DMS153 treated with DMSO at 0.1 percent for 48 hours (cell line): ENCODE measurements around the gene TRERF1.
"Not testable (repeated sequence)": the region's sequence is repeated elsewhere in the genome, so short reads cannot be mapped to it uniquely, and the experiment has no call there.

Source experiments
- DNase-seq: peaks from one replicate; lab custom pipeline; 2025; ENCODE audit not compliant: unreplicated experiment; lab: John Stamatoyannopoulos, UW

TRERF1 gene

GRCh38 chr6:42452171-42453030 lies 675 bp upstream of the TRERF1 start:
- peak; percentile 81 for DNase-seq

GRCh38 chr6:42450477-42451332 lies 1.0 kb downstream of the TRERF1 start:
- DNase-seq = no peak

GRCh38 chr6:42449917-42450476 lies 1.7 kb downstream of the TRERF1 start:
- DNase-seq = no peak

GRCh38 chr6:42448927-42449659 lies 2.6 kb downstream of the TRERF1 start:
- DNase-seq = no peak

GRCh38 chr6:42448391-42448790 lies 3.3 kb downstream of the TRERF1 start:
- DNase-seq = no peak

- DNase-seq = no peak
Observed at GRCh38 chr6:42446996-42447395, 4.7 kb downstream of the TRERF1 start.

GRCh38 chr6:42446370-42446769 lies 5.4 kb downstream of the TRERF1 start:
- no peak for DNase-seq

GRCh38 chr6:42445955-42446354 lies 5.8 kb downstream of the TRERF1 start:
- not testable (repeated sequence) for DNase-seq

- no peak for DNase-seq
Observed at GRCh38 chr6:42443312-42444060, 8.2 kb downstream of the TRERF1 start.

GRCh38 chr6:42441697-42442081 lies 10.0 kb downstream of the TRERF1 start:
- DNase-seq = no peak

GRCh38 chr6:42440778-42441696 lies 10.7 kb downstream of the TRERF1 start:
- no peak for DNase-seq

- DNase-seq = no peak
Observed at GRCh38 chr6:42440027-42440426, 11.7 kb downstream of the TRERF1 start.

- no peak for DNase-seq
Observed at GRCh38 chr6:42436825-42437224, 14.9 kb downstream of the TRERF1 start.

GRCh38 chr6:42434237-42434636 lies 17.5 kb downstream of the TRERF1 start:
- DNase-seq = no peak

GRCh38 chr6:42433409-42433808 lies 18.3 kb downstream of the TRERF1 start:
- no peak for DNase-seq

- no peak for DNase-seq
Observed at GRCh38 chr6:42431877-42432276, 19.8 kb downstream of the TRERF1 start.

GRCh38 chr6:42431356-42431755 lies 20.4 kb downstream of the TRERF1 start:
- no peak for DNase-seq

- DNase-seq = no peak
Observed at GRCh38 chr6:42429836-42430235, 21.9 kb downstream of the TRERF1 start.

- DNase-seq = no peak
Observed at GRCh38 chr6:42429042-42429585, 22.6 kb downstream of the TRERF1 start.
